ENCODE measurements around the gene KIF21B. TPM values are rescaled to one million over a fixed set of nuclear protein-coding genes. Genes with fewer than 3 reads are reported as not detected.
"Not testable (repeated sequence)": the region's sequence is repeated elsewhere in the genome, so short reads cannot be mapped to it uniquely, and the experiment has no call there.

KIF21B gene
- total and polyA plus RNA-seq, 4 donors = 1.3 to 7.4 (median 4.8) TPM

DNA sequence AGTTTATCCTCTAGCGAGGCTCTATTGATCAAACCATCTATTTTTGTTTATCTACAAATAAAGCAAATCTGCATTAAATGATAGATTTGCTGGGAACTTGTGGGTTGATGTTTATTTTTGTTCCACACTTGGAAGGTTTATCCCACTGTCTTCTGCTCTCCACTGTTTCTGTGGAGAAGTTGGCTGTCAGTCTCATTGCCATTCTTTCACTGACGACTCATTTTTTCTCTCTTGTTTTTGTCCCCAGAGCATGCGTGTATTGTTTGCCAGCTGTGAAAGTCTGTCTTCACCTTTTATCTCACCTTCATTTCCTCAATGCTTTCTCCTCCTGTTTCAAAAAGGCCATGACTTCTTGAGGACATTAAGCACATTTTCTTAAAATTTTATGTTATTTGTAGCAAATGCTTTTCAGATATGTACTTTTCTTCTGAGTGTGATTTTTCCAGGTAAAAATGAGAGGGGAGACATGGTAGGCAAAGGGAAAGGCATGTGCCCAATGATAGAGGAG is 76.4 kb downstream of the KIF21B start:
- no peaks in the 10 kb centered on the region for H3K36me3 ChIP-seq (ENCODE audit: control insufficient read depth in 4 of 4, insufficient read depth in 4 of 4, low read length in 4 of 4)
- TF ChIP-seq, protein P1, sequence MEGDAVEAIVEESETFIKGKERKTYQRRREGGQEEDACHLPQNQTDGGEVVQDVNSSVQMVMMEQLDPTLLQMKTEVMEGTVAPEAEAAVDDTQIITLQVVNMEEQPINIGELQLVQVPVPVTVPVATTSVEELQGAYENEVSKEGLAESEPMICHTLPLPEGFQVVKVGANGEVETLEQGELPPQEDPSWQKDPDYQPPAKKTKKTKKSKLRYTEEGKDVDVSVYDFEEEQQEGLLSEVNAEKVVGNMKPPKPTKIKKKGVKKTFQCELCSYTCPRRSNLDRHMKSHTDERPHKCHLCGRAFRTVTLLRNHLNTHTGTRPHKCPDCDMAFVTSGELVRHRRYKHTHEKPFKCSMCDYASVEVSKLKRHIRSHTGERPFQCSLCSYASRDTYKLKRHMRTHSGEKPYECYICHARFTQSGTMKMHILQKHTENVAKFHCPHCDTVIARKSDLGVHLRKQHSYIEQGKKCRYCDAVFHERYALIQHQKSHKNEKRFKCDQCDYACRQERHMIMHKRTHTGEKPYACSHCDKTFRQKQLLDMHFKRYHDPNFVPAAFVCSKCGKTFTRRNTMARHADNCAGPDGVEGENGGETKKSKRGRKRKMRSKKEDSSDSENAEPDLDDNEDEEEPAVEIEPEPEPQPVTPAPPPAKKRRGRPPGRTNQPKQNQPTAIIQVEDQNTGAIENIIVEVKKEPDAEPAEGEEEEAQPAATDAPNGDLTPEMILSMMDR (IDR thresholded peaks at IDR 0.05; ENCODE audit: control extremely low read depth, extremely low read depth) = no peak
- no peak overlapping the region for H3K4me3 ChIP-seq
- no peak overlapping the region for H3K9ac ChIP-seq (ENCODE audit: insufficient read depth in 1 of 2, low read length in 2 of 2)
- WGBS, 2 donors = 90 to 99% methylated on average over 3 of the region's 3 CpGs
- no peaks in the 10 kb centered on the region for H3K27me3 ChIP-seq (ENCODE audit: control insufficient read depth in 3 of 3, insufficient read depth in 3 of 3, low read length in 2 of 3)
- H3K4me1 ChIP-seq (ENCODE audit: control insufficient read depth in 5 of 5, insufficient read depth in 5 of 5, low read length in 5 of 5) = no peaks in the 10 kb centered on the region
- ATAC-seq (ENCODE audit: insufficient read depth, low FRiP score) (no peak), DNase-seq (no peak)
- H3K27ac ChIP-seq (ENCODE audit: low read depth in 1 of 2, low read length in 1 of 2) = no peak overlapping the region
- peaks cover 0 to 3% (median 0%) of the 10 kb centered on the region in 4 donors for H3K9me3 ChIP-seq (ENCODE audit: control insufficient read depth in 4 of 4, insufficient read depth in 3 of 4, low read length in 3 of 4)

DNA sequence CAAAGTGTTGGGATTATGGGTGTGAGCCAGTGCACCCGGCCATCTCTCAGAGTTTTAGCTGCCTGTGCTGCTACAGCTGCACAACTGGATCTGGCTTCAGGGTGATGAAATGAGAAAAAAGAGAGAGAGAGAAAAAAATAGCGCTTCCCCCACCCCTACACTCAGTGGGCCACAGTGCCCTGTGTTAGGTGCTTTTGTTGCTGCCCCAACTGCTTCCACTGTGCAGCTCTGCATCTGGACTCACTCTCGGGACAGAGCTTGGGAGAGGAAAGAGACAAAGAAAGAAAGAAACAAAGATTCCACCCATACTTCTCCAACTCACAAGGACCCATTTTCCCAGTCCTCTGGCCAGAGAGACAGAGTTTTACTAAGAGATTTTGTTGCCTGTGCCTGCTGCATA is 78.4 kb downstream of the KIF21B start:
- TF ChIP-seq, protein P1 (IDR thresholded peaks at IDR 0.05; ENCODE audit: control extremely low read depth, extremely low read depth) = no peak
- no peaks in the 10 kb centered on the region for H3K27me3 ChIP-seq (ENCODE audit: control insufficient read depth in 3 of 3, insufficient read depth in 3 of 3, low read length in 2 of 3)
- no peaks in the 10 kb centered on the region for H3K4me1 ChIP-seq (ENCODE audit: control insufficient read depth in 5 of 5, insufficient read depth in 5 of 5, low read length in 5 of 5)
- DNase-seq = no peak
- H3K36me3 ChIP-seq (ENCODE audit: control insufficient read depth in 4 of 4, insufficient read depth in 4 of 4, low read length in 4 of 4) = no peaks in the 10 kb centered on the region
- no peak overlapping the region for H3K9ac ChIP-seq (ENCODE audit: insufficient read depth in 1 of 2, low read length in 2 of 2)
- WGBS, 2 donors = 83 to 84% methylated on average over 3 of the region's 3 CpGs
- H3K27ac ChIP-seq (ENCODE audit: low read depth in 1 of 2, low read length in 1 of 2) = no peak overlapping the region
- no peak overlapping the region for H3K4me3 ChIP-seq
- no peak for ATAC-seq (ENCODE audit: insufficient read depth, low FRiP score)
- H3K9me3 ChIP-seq (ENCODE audit: control insufficient read depth in 4 of 4, insufficient read depth in 3 of 4, low read length in 3 of 4) = peaks cover 0 to 5% (median 0%) of the 10 kb centered on the region in 4 donors

DNA sequence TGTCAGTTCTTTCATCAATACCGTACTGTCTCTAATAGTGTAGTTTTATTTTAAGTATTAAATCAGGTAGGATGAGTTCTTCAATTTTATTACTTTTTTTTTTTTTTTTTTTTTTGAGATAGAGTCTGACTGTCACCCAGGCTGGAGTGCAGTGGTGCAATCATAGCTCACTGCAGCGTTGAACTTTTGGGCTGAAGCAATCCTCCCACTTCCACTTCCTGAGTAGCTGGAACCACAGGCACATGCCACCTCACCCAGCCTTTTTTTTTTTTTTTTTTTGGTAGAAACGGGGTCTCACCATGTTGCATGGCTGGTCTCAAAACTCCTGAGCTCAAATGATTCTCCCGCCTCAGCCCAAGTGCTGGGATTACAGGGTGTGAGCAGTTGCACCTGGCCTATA is 84.6 kb downstream of the KIF21B start:
- 34 to 57% methylated on average over 4 of the region's 4 CpGs for WGBS, 2 donors
- Histone ChIP-seq H3K9me3 (ENCODE audit: control insufficient read depth in 4 of 4, insufficient read depth in 3 of 4, low read length in 3 of 4) (peaks cover 0 to 1% (median 0%) of the 10 kb centered on the region in 4 donors), H3K9ac (ENCODE audit: insufficient read depth in 1 of 2, low read length in 2 of 2) (no peak overlapping the region), H3K4me3 (no peak overlapping the region), H3K27me3 (ENCODE audit: control insufficient read depth in 3 of 3, insufficient read depth in 3 of 3, low read length in 2 of 3) (no peaks in the 10 kb centered on the region), H3K4me1 (ENCODE audit: control insufficient read depth in 5 of 5, insufficient read depth in 5 of 5, low read length in 5 of 5) (no peaks in the 10 kb centered on the region), H3K36me3 (ENCODE audit: control insufficient read depth in 4 of 4, insufficient read depth in 4 of 4, low read length in 4 of 4) (no peaks in the 10 kb centered on the region), H3K27ac (ENCODE audit: low read depth in 1 of 2, low read length in 1 of 2) (no peak overlapping the region)
- DNase-seq (no peak), ATAC-seq (ENCODE audit: insufficient read depth, low FRiP score) (no peak)
- TF ChIP-seq, protein P1 (IDR thresholded peaks at IDR 0.05; ENCODE audit: control extremely low read depth, extremely low read depth) = no peak

DNA sequence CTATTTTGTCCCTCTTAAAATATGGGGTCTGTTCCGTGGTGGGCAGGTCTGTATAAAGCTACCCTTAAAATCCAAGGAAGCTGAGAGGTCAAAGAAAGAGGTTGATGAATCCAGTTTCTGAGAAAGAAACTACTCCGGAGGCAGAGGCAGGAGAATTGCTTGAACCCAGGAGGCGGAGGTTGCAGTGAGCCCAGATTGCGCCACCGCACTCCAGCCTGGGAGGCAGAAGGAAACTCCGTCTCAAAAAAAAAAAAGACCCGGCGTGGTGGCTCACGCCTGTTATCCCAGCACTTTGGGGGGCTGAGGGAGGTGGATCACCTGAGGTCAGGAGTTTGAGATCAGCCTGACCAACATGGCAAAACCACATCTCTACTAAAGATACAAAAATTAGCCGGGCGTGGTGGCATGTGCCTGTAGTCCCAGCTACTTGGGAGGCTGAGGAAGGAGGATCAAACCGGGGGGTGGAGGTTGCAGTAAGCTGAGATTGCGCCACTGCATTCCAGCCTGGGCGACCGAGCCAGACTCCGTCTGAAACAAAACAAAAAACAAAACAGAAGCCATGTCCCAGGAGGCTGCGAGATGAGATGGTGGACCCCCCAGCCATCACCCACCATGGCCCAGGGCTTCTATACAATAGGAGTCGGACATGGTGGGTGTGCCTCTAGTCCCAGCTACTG is 88.1 kb downstream of the KIF21B start:
- H3K9me3 ChIP-seq (ENCODE audit: control insufficient read depth in 4 of 4, insufficient read depth in 3 of 4, low read length in 3 of 4); H3K36me3 ChIP-seq (ENCODE audit: control insufficient read depth in 4 of 4, insufficient read depth in 4 of 4, low read length in 4 of 4); H3K4me3 ChIP-seq; H3K4me1 ChIP-seq (ENCODE audit: control insufficient read depth in 5 of 5, insufficient read depth in 5 of 5, low read length in 5 of 5); H3K27ac ChIP-seq (ENCODE audit: low read depth in 1 of 2, low read length in 1 of 2); ATAC-seq (ENCODE audit: insufficient read depth, low FRiP score); DNase-seq; H3K27me3 ChIP-seq (ENCODE audit: control insufficient read depth in 3 of 3, insufficient read depth in 3 of 3, low read length in 2 of 3); H3K9ac ChIP-seq (ENCODE audit: insufficient read depth in 1 of 2, low read length in 2 of 2): not testable (repeated sequence)
- WGBS, 2 donors = 84 to 90% methylated on average over 18 of the region's 18 CpGs
